ENCODE data around the gene NIPSNAP3A.

The NIPSNAP3A gene

DNA sequence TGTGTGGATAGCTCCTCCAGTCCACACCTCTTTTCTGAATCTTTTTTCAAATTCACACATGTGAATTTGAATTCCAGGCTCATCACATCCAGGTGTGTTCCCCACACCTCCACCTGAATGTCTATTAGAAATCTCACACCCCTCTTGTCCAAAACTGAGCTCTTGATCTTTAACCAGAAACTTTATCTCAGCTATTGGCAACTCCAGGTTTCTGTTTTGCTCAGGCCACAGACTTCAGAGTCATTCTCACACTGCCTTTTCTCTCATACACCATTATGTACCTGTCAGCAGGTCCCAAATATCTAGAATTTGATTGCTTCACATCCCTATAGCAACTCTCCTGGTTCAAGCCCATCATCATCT is 28.1 kb downstream of the NIPSNAP3A start:
- no peak overlapping the region for H3K27ac ChIP-seq (ENCODE audit: low read depth, low read length)

DNA sequence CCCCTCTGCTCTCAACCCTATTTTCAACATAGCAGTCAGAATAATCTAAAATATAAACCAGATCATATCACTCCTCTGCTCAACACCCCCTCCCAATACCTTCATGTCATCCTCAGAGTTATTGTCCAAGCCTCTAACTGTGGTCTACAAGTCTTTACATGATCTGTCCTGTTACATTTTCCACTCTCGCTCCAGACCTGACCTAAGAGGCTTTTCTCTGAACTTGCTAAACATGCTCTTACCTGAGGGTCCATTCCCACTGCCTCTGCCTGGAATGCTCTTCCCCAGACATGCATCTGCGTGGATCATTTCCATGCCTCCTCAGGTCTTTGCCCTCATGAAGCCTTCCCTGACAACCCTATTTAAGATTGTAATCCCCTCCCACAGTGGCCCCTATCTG is 28.5 kb downstream of the NIPSNAP3A start:
- Histone ChIP-seq H3K9me3 (ENCODE audit: low read length) (no peaks in the 10 kb centered on the region), H3K4me1 (ENCODE audit: insufficient read depth, low read length) (peaks cover 9% of the 10 kb centered on the region), H3K27ac (ENCODE audit: low read depth, low read length) (no peak overlapping the region), H3K36me3 (ENCODE audit: insufficient read depth, low read length) (peaks cover 8% of the 10 kb centered on the region), H3K4me3 (ENCODE audit: low read depth in 1 of 2, low read length in 2 of 2) (no peak overlapping the region), H3K9ac (ENCODE audit: low read length) (no peak overlapping the region), H3K27me3 (ENCODE audit: control insufficient read depth in 1 of 2, insufficient read depth in 2 of 2, low read length in 2 of 2) (no peaks in the 10 kb centered on the region)

More for the DNA sequence above, 28.1 kb downstream of the NIPSNAP3A start:
- peaks cover 9% of the 10 kb centered on the region for H3K4me1 ChIP-seq (ENCODE audit: insufficient read depth, low read length)
- no peak overlapping the region for H3K9ac ChIP-seq (ENCODE audit: low read length)
- H3K4me3 ChIP-seq (ENCODE audit: low read depth in 1 of 2, low read length in 2 of 2) = no peak overlapping the region
- peaks cover 8% of the 10 kb centered on the region for H3K36me3 ChIP-seq (ENCODE audit: insufficient read depth, low read length)
- H3K9me3 ChIP-seq (ENCODE audit: low read length) = no peaks in the 10 kb centered on the region
- H3K27me3 ChIP-seq (ENCODE audit: control insufficient read depth in 1 of 2, insufficient read depth in 2 of 2, low read length in 2 of 2) = no peaks in the 10 kb centered on the region

- Histone ChIP-seq H3K4me3 (ENCODE audit: low read depth in 1 of 2, low read length in 2 of 2) (no peak overlapping the region), H3K36me3 (ENCODE audit: insufficient read depth, low read length) (peaks cover 8% of the 10 kb centered on the region), H3K27me3 (ENCODE audit: control insufficient read depth in 1 of 2, insufficient read depth in 2 of 2, low read length in 2 of 2) (no peaks in the 10 kb centered on the region), H3K27ac (ENCODE audit: low read depth, low read length) (no peak overlapping the region), H3K9ac (ENCODE audit: low read length) (no peak overlapping the region), H3K9me3 (ENCODE audit: low read length) (no peaks in the 10 kb centered on the region), H3K4me1 (ENCODE audit: insufficient read depth, low read length) (peaks cover 9% of the 10 kb centered on the region)
Observed at GRCh38 chr9:104776797-104777196, 29.3 kb downstream of the NIPSNAP3A start.

DNA sequence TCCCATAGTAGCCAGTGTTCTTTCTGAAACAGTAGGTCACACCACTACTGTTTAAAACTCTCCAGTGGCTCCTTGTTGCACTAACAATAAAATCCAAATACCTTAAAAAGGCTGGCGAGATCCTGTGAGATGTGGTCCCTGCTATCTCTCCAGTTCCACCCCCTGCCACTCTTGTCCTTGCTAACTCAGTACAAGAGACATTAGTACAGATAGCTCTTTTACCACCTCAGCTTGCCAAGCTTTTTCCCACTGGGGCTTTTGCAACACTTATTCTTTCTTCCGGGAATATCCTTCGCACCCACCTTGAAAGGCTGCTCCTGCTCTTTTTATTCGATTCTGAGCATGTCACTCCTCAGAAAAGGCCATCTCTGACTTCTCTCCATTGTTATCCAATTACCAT is 31.3 kb downstream of the NIPSNAP3A start:
- no peak overlapping the region for H3K9ac ChIP-seq (ENCODE audit: low read length)
- H3K4me1 ChIP-seq (ENCODE audit: insufficient read depth, low read length) = peaks cover 9% of the 10 kb centered on the region
- H3K27me3 ChIP-seq (ENCODE audit: control insufficient read depth in 1 of 2, insufficient read depth in 2 of 2, low read length in 2 of 2) = no peaks in the 10 kb centered on the region
- H3K27ac ChIP-seq (ENCODE audit: low read depth, low read length) = no peak overlapping the region
- H3K9me3 ChIP-seq (ENCODE audit: low read length) = no peaks in the 10 kb centered on the region
- H3K36me3 ChIP-seq (ENCODE audit: insufficient read depth, low read length) = peaks cover 23% of the 10 kb centered on the region
- H3K4me3 ChIP-seq (ENCODE audit: low read depth in 1 of 2, low read length in 2 of 2) = no peak overlapping the region

GRCh38 chr9:104779334-104779733 is 31.9 kb downstream of the NIPSNAP3A start:
- Histone ChIP-seq H3K4me1 (ENCODE audit: insufficient read depth, low read length) (peaks cover 9% of the 10 kb centered on the region), H3K9me3 (ENCODE audit: low read length) (no peaks in the 10 kb centered on the region), H3K27me3 (ENCODE audit: control insufficient read depth in 1 of 2, insufficient read depth in 2 of 2, low read length in 2 of 2) (no peaks in the 10 kb centered on the region), H3K27ac (ENCODE audit: low read depth, low read length) (no peak overlapping the region), H3K4me3 (ENCODE audit: low read depth in 1 of 2, low read length in 2 of 2) (no peak overlapping the region), H3K36me3 (ENCODE audit: insufficient read depth, low read length) (peaks cover 28% of the 10 kb centered on the region), H3K9ac (ENCODE audit: low read length) (no peak overlapping the region)

DNA sequence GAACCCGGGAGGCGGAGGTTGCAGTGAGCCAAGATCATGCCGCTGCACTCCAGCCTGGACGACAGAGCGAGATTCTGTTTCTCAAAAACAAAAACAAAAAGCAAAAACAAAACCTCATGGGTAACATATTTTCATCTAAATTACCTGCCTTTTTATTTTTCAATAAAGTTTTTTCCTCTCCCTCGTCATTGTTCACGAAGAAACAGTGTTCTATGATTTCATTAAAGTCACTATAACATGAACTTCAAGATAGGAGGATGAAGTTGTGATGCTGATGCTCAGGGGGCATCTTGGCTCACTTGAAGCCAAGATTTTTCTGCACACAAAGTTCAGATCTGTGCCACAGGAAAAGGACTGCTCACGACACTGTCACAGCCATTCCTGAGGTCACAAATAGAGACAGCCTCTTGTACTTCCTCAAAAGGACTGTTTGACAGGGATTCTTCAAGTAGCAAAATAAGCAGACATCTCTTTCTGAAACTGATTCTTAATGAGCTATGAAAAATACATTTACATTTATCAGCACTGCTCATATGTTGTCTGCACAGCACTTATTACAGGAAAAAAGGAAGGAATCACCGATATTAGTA is 32.6 kb downstream of the NIPSNAP3A start:
- H3K4me1 ChIP-seq (ENCODE audit: insufficient read depth, low read length) = peaks cover 9% of the 10 kb centered on the region
- H3K36me3 ChIP-seq (ENCODE audit: insufficient read depth, low read length) = peaks cover 35% of the 10 kb centered on the region
- H3K27ac ChIP-seq (ENCODE audit: low read depth, low read length) = no peak overlapping the region
- H3K27me3 ChIP-seq (ENCODE audit: control insufficient read depth in 1 of 2, insufficient read depth in 2 of 2, low read length in 2 of 2) = no peaks in the 10 kb centered on the region
- no peak overlapping the region for H3K4me3 ChIP-seq (ENCODE audit: low read depth in 1 of 2, low read length in 2 of 2)
- H3K9ac ChIP-seq (ENCODE audit: low read length) = no peak overlapping the region
- H3K9me3 ChIP-seq (ENCODE audit: low read length) = no peaks in the 10 kb centered on the region

DNA sequence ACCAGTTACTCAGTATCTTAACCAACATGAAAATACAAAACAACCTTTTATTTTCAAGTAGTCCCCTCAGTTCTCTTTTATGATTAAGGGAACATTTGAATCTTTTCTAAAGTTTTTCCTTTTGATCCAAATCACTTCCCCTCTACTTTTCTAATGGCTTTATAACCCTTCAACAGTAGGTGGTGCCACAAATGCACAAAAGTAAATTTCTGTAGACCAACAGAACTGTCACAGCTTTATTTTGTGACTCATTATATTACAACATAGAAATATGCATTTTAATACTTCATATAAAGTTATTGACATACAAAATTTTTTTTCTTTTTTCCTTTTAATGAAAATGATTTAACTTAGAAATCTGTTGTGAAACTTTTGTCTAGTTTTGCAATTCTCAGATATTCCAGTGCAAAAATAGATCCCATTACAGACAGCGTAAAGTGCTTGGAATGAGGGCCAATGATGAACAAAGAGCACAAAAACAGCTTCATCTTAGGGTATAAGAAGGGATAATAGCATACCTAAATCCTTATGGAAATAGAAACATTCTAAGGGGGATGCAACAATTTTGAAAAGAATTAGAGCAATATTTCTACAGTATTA is 33.4 kb downstream of the NIPSNAP3A start:
- H3K27ac ChIP-seq (ENCODE audit: low read depth, low read length) = no peak overlapping the region
- H3K27me3 ChIP-seq (ENCODE audit: control insufficient read depth in 1 of 2, insufficient read depth in 2 of 2, low read length in 2 of 2) = no peaks in the 10 kb centered on the region
- no peaks in the 10 kb centered on the region for H3K9me3 ChIP-seq (ENCODE audit: low read length)
- H3K4me3 ChIP-seq (ENCODE audit: low read depth in 1 of 2, low read length in 2 of 2) = no peak overlapping the region
- peaks cover 9% of the 10 kb centered on the region for H3K4me1 ChIP-seq (ENCODE audit: insufficient read depth, low read length)
- peaks cover 44% of the 10 kb centered on the region for H3K36me3 ChIP-seq (ENCODE audit: insufficient read depth, low read length)
- no peak overlapping the region for H3K9ac ChIP-seq (ENCODE audit: low read length)

DNA sequence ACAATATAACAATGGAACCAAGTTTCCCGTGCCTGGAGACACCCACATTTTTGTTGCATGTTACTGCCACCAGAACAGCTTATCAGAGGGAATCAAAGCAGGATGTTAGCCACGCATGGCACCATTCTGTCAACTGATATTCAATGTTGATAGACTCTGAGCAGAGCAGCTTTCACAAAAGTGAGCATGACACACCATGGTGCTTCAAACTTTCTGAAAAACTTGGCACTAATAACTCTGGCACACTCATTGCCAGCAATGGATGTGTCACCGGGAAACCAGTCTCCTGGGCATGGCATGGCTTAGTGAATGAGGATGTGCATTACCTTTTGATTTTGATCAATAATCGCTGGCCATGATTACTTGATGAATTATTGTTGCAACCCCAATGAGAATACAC is 36.1 kb downstream of the NIPSNAP3A start:
- H3K9ac ChIP-seq (ENCODE audit: low read length) = no peak overlapping the region
- no peak overlapping the region for H3K4me3 ChIP-seq (ENCODE audit: low read depth in 1 of 2, low read length in 2 of 2)
- no peaks in the 10 kb centered on the region for H3K4me1 ChIP-seq (ENCODE audit: insufficient read depth, low read length)
- H3K9me3 ChIP-seq (ENCODE audit: low read length) = no peaks in the 10 kb centered on the region
- H3K27me3 ChIP-seq (ENCODE audit: control insufficient read depth in 1 of 2, insufficient read depth in 2 of 2, low read length in 2 of 2) = no peaks in the 10 kb centered on the region
- H3K27ac ChIP-seq (ENCODE audit: low read depth, low read length) = no peak overlapping the region
- H3K36me3 ChIP-seq (ENCODE audit: insufficient read depth, low read length) = peaks cover 71% of the 10 kb centered on the region

GRCh38 chr9:104784098-104784497 is 36.6 kb downstream of the NIPSNAP3A start:
- no peak overlapping the region for H3K27ac ChIP-seq (ENCODE audit: low read depth, low read length)
- H3K36me3 ChIP-seq (ENCODE audit: insufficient read depth, low read length) = peaks cover 72% of the 10 kb centered on the region
- no peaks in the 10 kb centered on the region for H3K4me1 ChIP-seq (ENCODE audit: insufficient read depth, low read length)
- no peak overlapping the region for H3K4me3 ChIP-seq (ENCODE audit: low read depth in 1 of 2, low read length in 2 of 2)
- H3K9ac ChIP-seq (ENCODE audit: low read length) = no peak overlapping the region
- H3K9me3 ChIP-seq (ENCODE audit: low read length) = no peaks in the 10 kb centered on the region
- no peaks in the 10 kb centered on the region for H3K27me3 ChIP-seq (ENCODE audit: control insufficient read depth in 1 of 2, insufficient read depth in 2 of 2, low read length in 2 of 2)

- Histone ChIP-seq H3K9ac (ENCODE audit: low read length) (no peak overlapping the region), H3K36me3 (ENCODE audit: insufficient read depth, low read length) (peaks cover 90% of the 10 kb centered on the region), H3K27ac (ENCODE audit: low read depth, low read length) (no peak overlapping the region), H3K27me3 (ENCODE audit: control insufficient read depth in 1 of 2, insufficient read depth in 2 of 2, low read length in 2 of 2) (no peaks in the 10 kb centered on the region), H3K4me3 (ENCODE audit: low read depth in 1 of 2, low read length in 2 of 2) (no peak overlapping the region), H3K4me1 (ENCODE audit: insufficient read depth, low read length) (no peaks in the 10 kb centered on the region), H3K9me3 (ENCODE audit: low read length) (no peaks in the 10 kb centered on the region)
Observed at GRCh38 chr9:104786293-104786692, 38.8 kb downstream of the NIPSNAP3A start.

GRCh38 chr9:104787306-104788015 is 40.0 kb downstream of the NIPSNAP3A start:
- Histone ChIP-seq H3K9me3 (ENCODE audit: low read length) (no peaks in the 10 kb centered on the region), H3K9ac (ENCODE audit: low read length) (no peak overlapping the region), H3K27me3 (ENCODE audit: control insufficient read depth in 1 of 2, insufficient read depth in 2 of 2, low read length in 2 of 2) (no peaks in the 10 kb centered on the region), H3K36me3 (ENCODE audit: insufficient read depth, low read length) (peaks cover 100% of the 10 kb centered on the region), H3K27ac (ENCODE audit: low read depth, low read length) (no peak overlapping the region), H3K4me1 (ENCODE audit: insufficient read depth, low read length) (no peaks in the 10 kb centered on the region), H3K4me3 (ENCODE audit: low read depth in 1 of 2, low read length in 2 of 2) (no peak overlapping the region)

DNA sequence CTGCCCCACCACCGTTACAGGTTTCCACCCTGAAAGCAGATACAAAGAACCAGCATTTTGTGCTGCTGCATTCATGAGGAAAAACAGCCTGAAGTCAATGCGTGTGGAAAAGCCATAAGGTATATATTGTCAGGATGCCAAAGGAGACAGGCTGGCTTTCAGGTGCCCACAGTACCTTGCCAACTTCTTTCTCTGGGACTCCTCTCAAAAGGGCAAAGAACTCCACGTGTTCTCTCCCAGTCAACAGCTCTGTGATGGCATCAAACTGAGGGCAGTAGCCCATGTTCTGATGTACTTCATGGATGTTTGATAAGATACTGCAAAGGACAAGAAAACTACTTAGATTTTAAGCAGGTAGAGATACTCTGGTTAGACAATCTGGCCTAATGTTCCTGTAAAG is 40.8 kb downstream of the NIPSNAP3A start:
- H3K27ac ChIP-seq (ENCODE audit: low read depth, low read length) = no peak overlapping the region
- no peaks in the 10 kb centered on the region for H3K9me3 ChIP-seq (ENCODE audit: low read length)
- H3K27me3 ChIP-seq (ENCODE audit: control insufficient read depth in 1 of 2, insufficient read depth in 2 of 2, low read length in 2 of 2) = no peaks in the 10 kb centered on the region
- no peaks in the 10 kb centered on the region for H3K4me1 ChIP-seq (ENCODE audit: insufficient read depth, low read length)
- H3K9ac ChIP-seq (ENCODE audit: low read length) = no peak overlapping the region
- H3K4me3 ChIP-seq (ENCODE audit: low read depth in 1 of 2, low read length in 2 of 2) = no peak overlapping the region
- peaks cover 100% of the 10 kb centered on the region for H3K36me3 ChIP-seq (ENCODE audit: insufficient read depth, low read length)

All from muscle layer of colon (tissue), 2 donors.